ENCODE measurements around the gene SLC35D1.

The SLC35D1 gene

DNA sequence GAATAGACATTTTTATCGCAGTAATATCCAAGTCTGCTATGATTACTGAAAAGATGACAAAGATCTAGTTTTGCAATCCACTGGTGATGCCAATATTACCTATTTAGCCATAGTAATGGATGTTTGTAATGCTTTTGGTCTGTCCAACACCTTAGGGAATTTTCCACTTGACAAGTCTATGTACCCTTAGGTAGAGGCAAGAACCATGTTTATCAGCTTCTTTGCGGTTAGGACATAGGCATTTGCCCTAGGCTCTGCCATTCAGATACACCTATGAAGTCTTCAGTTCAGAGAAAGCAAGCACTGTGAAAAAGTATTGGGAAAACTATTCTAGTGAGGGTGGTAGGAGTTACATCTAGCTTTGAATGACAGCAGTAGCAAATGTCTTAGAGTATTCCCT lies 40.2 kb upstream of the SLC35D1 start:
- H4K20me1 ChIP-seq (ENCODE audit: insufficient read depth) = no peaks in the 10 kb centered on the region
- H2AFZ ChIP-seq (ENCODE audit: low read depth) = no peak overlapping the region
- H3K4me1 ChIP-seq (ENCODE audit: low read depth, poor library complexity, severe bottlenecking) = no peaks in the 10 kb centered on the region
- H3K36me3 ChIP-seq (ENCODE audit: insufficient read depth) = no peaks in the 10 kb centered on the region
- TF ChIP-seq, protein P1, sequence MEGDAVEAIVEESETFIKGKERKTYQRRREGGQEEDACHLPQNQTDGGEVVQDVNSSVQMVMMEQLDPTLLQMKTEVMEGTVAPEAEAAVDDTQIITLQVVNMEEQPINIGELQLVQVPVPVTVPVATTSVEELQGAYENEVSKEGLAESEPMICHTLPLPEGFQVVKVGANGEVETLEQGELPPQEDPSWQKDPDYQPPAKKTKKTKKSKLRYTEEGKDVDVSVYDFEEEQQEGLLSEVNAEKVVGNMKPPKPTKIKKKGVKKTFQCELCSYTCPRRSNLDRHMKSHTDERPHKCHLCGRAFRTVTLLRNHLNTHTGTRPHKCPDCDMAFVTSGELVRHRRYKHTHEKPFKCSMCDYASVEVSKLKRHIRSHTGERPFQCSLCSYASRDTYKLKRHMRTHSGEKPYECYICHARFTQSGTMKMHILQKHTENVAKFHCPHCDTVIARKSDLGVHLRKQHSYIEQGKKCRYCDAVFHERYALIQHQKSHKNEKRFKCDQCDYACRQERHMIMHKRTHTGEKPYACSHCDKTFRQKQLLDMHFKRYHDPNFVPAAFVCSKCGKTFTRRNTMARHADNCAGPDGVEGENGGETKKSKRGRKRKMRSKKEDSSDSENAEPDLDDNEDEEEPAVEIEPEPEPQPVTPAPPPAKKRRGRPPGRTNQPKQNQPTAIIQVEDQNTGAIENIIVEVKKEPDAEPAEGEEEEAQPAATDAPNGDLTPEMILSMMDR (conservative IDR thresholded peaks at IDR 0.05; ENCODE audit: low read depth, low read length) = no peak
- H3K4me3 ChIP-seq (IDR thresholded peaks at IDR 0.05; ENCODE audit: insufficient read depth, low read depth, low read length) = no peak overlapping the region
- H3K4me2 ChIP-seq = no peak overlapping the region
- H3K27ac ChIP-seq = no peak overlapping the region
- H3K79me2 ChIP-seq (ENCODE audit: insufficient read depth, low read depth) = no peaks in the 10 kb centered on the region
- H3K9ac ChIP-seq = no peak overlapping the region
- no peaks in the 10 kb centered on the region for H3K27me3 ChIP-seq (ENCODE audit: insufficient read depth, low read depth)

DNA sequence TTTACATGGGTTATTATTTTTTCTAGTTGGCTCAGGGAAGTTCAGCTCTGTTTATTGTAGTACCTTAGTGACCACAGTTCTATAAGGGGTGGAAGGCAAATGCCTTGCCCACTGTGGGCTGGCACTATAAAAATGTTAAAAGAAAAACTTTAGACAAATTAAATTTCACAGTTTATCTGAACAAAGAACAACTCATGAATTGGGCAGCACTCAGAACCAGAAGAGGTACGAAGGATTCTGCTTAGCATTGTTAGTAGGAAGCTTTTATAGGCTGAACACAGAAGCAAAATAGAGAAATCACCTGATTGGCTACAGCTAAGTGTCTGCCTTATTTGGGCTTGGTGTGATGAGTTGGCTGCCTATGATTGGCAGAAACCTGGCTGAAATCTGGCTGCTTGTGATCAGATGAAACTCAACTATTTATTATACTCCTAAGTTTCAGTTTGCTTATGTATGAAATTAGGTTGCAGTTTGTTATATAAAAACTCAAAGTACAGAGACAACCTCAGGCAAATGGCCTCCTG lies 35.8 kb upstream of the SLC35D1 start:
- H3K36me3 ChIP-seq (ENCODE audit: insufficient read depth) = no peaks in the 10 kb centered on the region
- TF ChIP-seq, protein P1 (conservative IDR thresholded peaks at IDR 0.05; ENCODE audit: low read depth, low read length) = no peak
- H3K27me3 ChIP-seq (ENCODE audit: insufficient read depth, low read depth) = no peaks in the 10 kb centered on the region
- H3K79me2 ChIP-seq (ENCODE audit: insufficient read depth, low read depth) = no peaks in the 10 kb centered on the region
- no peaks in the 10 kb centered on the region for H3K4me1 ChIP-seq (ENCODE audit: low read depth, poor library complexity, severe bottlenecking)
- no peak overlapping the region for H3K4me2 ChIP-seq
- no peak overlapping the region for H3K9ac ChIP-seq
- H2AFZ ChIP-seq (ENCODE audit: low read depth) = no peak overlapping the region
- no peak overlapping the region for H3K4me3 ChIP-seq (IDR thresholded peaks at IDR 0.05; ENCODE audit: insufficient read depth, low read depth, low read length)
- no peaks in the 10 kb centered on the region for H4K20me1 ChIP-seq (ENCODE audit: insufficient read depth)
- H3K27ac ChIP-seq = no peak overlapping the region

DNA sequence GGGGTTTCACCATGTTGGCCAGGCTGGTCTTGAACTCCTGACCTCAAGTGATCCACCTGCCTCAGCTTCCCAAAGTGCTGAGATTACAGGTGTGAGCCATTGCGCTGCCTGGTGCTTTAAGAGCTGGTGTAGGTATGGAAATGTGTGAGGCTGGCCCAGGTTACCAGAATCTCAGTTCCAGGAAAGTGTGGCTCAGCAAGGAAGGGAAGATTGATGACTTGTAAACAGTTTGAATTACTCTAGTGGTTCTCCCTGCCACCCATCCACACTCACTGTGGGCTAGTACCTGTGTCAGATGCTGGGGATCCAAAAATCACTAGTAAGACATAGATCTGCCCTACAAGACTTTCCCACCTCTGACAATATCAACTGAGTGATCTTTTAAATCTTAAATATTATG lies 34.5 kb upstream of the SLC35D1 start:
- Histone ChIP-seq H3K27me3 (ENCODE audit: insufficient read depth, low read depth) (no peaks in the 10 kb centered on the region), H4K20me1 (ENCODE audit: insufficient read depth) (no peaks in the 10 kb centered on the region), H3K36me3 (ENCODE audit: insufficient read depth) (no peaks in the 10 kb centered on the region), H3K27ac (no peak overlapping the region), H3K4me3 (IDR thresholded peaks at IDR 0.05; ENCODE audit: insufficient read depth, low read depth, low read length) (no peak overlapping the region), H3K9ac (no peak overlapping the region), H3K79me2 (ENCODE audit: insufficient read depth, low read depth) (no peaks in the 10 kb centered on the region), H3K4me2 (no peak overlapping the region), H2AFZ (ENCODE audit: low read depth) (no peak overlapping the region), H3K4me1 (ENCODE audit: low read depth, poor library complexity, severe bottlenecking) (no peaks in the 10 kb centered on the region)
- TF ChIP-seq, protein P1 (conservative IDR thresholded peaks at IDR 0.05; ENCODE audit: low read depth, low read length) = no peak

DNA sequence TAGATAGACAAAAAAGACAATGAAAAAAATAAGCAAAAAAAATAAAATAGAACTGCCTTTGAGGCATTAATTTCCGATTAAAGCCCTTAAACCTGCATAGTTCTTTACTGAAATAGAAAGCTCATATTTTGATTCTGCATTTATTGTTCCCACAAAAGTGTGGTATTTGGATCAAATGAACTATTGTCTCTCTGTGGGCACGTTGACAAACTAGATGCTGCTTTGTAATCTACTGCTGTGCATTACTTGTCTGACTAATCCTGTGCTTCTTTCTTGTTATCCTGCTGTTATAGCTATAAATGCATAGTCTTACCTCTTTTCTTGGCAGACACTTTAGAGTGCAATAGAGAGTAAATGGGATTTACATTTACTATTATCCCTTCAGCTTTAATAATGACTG lies 31.4 kb upstream of the SLC35D1 start:
- no peaks in the 10 kb centered on the region for H3K36me3 ChIP-seq (ENCODE audit: insufficient read depth)
- H3K9ac ChIP-seq = no peak overlapping the region
- no peak overlapping the region for H2AFZ ChIP-seq (ENCODE audit: low read depth)
- no peaks in the 10 kb centered on the region for H4K20me1 ChIP-seq (ENCODE audit: insufficient read depth)
- TF ChIP-seq, protein P1 (conservative IDR thresholded peaks at IDR 0.05; ENCODE audit: low read depth, low read length) = no peak
- H3K79me2 ChIP-seq (ENCODE audit: insufficient read depth, low read depth) = no peaks in the 10 kb centered on the region
- H3K4me3 ChIP-seq (IDR thresholded peaks at IDR 0.05; ENCODE audit: insufficient read depth, low read depth, low read length) = no peak overlapping the region
- H3K4me1 ChIP-seq (ENCODE audit: low read depth, poor library complexity, severe bottlenecking) = no peaks in the 10 kb centered on the region
- no peaks in the 10 kb centered on the region for H3K27me3 ChIP-seq (ENCODE audit: insufficient read depth, low read depth)
- H3K4me2 ChIP-seq = no peak overlapping the region
- H3K27ac ChIP-seq = no peak overlapping the region
